Measurements from ENCODE around the gene KCND3. TPM values are rescaled to one million over a fixed set of nuclear protein-coding genes. Genes with fewer than 3 reads are reported as not detected.

The KCND3 gene
- total RNA-seq = under 0.01 and 0.25 TPM in 2 replicates

GRCh38 chr1:111989531-111990025 lies at the start of gene KCND3:
TSS of gene KCND3 (minus strand) at chr1:111989668.

GRCh38 chr1:111755331-111756123 lies 233.9 kb downstream of the KCND3 start, which contains the start of gene DDX20:
TSS of gene DDX20 (plus strand) at chr1:111755901. CDS start at chr1:111755925, 24 bp downstream.

GRCh38 chr1:111739194-111739924 lies 250.1 kb downstream of the KCND3 start, which contains the start of gene INKA2:
TSS of gene INKA2 (minus strand) at chr1:111739395. CDS start at chr1:111739242, 153 bp downstream.

Other genes starting within 250 kb of the KCND3 start
- gene DDX20, start 233.8 kb downstream of the KCND3 start, total RNA-seq = 12.0 and 19.0 TPM in 2 replicates

Data from uterine smooth muscle cell (primary cell).